HG03159 (cell line): Measurements from ENCODE around the gene SREK1.
A peak's percentile ranks its signal among the peaks of the same experiment; 100 is the strongest.
"Not testable (repeated sequence)": the region's sequence is repeated elsewhere in the genome, so short reads cannot be mapped to it uniquely, and the experiment has no call there.

Experiments used
- ATAC-seq: cut with Tn5 transposase; IDR thresholded peaks from one replicate; pipeline ENCODE4 v1.9.1; 2021; ENCODE audit warnings: mild to moderate bottlenecking, moderate library complexity; ENCODE audit not compliant: unreplicated experiment

The SREK1 gene

DNA sequence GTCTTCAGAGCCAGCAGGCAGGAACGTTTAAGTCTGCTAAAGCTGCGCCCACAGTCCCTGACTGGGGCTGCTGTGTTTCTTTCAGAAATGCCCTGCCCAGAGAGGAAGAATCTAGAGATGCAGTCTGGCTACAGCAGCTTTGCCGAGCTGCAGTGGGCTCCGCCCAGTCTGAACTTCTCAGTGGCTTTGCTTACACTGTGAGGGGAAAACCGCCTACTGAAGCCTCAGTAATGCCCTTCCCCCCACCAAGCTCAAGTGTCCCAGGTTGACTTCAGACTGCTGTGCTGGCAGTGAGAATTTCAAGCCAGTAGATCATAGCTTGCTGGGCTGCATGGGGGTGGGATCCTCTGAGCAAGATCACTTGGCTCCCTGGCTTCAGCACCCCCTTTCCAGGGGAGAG, 78.4 kb downstream of the SREK1 start:
- peak; percentile 58 for ATAC-seq

DNA sequence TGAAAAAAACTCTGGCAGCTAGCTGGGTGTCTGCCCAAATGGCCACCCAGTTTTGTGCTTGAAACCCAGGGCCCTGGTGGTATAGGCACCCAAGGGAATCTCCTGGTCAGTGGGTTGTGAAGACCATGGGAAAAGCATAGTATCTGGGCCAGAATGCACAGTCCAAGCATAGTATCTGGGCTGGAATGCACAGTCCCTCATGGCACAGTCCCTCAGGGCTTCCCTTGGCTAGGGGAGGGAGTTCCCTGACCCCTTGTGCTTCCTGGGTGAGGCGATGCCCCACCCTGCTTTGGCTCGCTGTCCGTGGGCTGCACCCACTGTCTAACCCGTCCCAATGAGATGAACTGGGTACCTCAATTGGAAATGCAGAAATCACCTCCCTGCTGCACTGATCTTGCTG, 78.8 kb downstream of the SREK1 start:
- not testable (repeated sequence) for ATAC-seq

- no peak for ATAC-seq
Measured at GRCh38 chr5:66223637-66224036, 79.5 kb downstream of the SREK1 start.

DNA sequence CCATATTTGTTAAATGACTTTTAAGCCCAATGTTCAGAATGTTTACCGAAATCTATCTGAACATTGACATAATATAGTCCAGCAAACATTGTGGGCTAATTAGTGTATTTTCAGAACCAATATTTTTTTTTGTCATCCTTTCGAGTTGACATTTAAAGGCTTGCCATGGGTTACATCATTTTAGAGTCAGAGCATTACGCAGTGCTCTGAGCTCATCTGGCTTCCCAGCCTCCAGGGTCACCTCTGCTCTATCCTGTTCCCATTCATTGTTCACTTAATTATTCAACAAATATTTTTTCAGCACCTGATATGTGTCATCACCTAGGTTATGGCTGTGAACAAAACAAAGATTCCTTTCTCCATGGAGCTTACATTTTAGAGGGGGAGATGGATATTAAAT, 80.2 kb downstream of the SREK1 start:
- no peak for ATAC-seq

- no peak for ATAC-seq
Measured at GRCh38 chr5:66224773-66225553, 80.9 kb downstream of the SREK1 start.

GRCh38 chr5:66230551-66230950, 86.5 kb downstream of the SREK1 start:
- no peak for ATAC-seq

GRCh38 chr5:66231508-66231907, 87.4 kb downstream of the SREK1 start:
- no peak for ATAC-seq

GRCh38 chr5:66232275-66232674, 88.2 kb downstream of the SREK1 start:
- ATAC-seq = no peak

DNA sequence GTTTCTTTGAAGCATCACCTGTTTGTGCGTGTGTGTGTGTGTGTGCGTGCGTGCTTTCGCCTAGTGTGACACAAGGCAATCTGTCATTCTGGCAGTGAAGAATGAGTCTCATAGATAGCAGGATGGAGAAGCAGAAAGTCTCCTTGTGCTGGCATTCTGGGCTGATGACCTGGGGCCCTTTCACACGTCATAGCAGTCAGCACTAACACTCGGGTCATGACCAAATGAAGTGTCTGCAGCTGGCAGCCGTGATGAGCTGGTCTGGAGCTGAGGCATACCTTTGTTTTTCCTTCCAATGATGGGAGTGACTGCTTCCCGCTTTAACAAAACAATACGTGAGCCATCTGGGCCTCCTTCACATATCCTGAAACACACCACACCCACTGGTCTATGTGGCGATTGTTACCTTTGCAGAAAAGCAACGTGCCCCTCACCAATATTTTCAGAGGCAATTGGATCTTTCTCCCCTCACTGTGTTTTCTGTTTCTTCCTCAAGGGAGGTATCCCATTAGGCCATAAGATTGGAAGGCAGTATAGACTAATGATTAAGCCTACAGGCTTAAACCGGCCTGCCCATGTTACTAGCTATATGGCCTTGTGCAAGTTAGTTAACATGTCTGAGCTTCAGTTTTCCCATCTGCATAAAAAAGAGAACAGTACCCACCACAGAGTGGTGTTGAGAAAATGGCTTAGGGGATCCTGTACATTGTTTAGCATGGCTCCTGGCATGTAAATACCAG, 88.8 kb downstream of the SREK1 start:
- ATAC-seq = no peak
